B cell (primary cell): ENCODE results near the gene GATA5. TPM values are rescaled to one million over a fixed set of nuclear protein-coding genes. Genes with fewer than 3 reads are reported as not detected.
A peak's percentile ranks its signal among the peaks of the same experiment; 100 is the strongest.

ENCODE experiments used
- ATAC-seq: fragments of 200-7000 bp; cut with Tn5 transposase; one replicate; pipeline ENCODE4 v1.10.0; 2021; ENCODE audit warnings: low read depth, mild to moderate bottlenecking, moderate number of reproducible peaks, moderate library complexity
- CTCF ChIA-PET: fragments of 350-600 bp; sonication (Branson Sonifier 250); formaldehyde crosslinking; loops from one replicate; lab custom pipeline; 2021; ENCODE audit warnings: antibody characterized with exemption, inconsistent platforms; lab: Charles Lee
- POLR2A ChIA-PET: fragments of 350-600 bp; sonication (Branson Sonifier 250); formaldehyde crosslinking; loops from one replicate; lab custom pipeline; 2021; ENCODE audit warnings: antibody characterized with exemption; lab: Charles Lee
- DNase-seq: peaks from one replicate; pipeline ENCODE4 v3.0.0; 2013
- H2AFZ ChIP-seq: 2 replicates; pipeline ENCODE4 v1.6.1; 2012; ENCODE audit warnings: mild to moderate bottlenecking, low read depth, low read length; ENCODE audit not compliant: insufficient read depth, poor library complexity, severe bottlenecking
- H3K27ac ChIP-seq, 2 donors: 1 replicate in 1 of 2; 2 replicates in 1 of 2; pipeline ENCODE4 v1.5.1; 2012 to 2013; ENCODE audit warnings: low read length in 2 of 2, mild to moderate bottlenecking in 2 of 2, moderate library complexity in 1 of 2
- H3K27me3 ChIP-seq, 4 experiments: fragments of 200-600 bp in 1 of 4; sonication (generic) in 1 of 4; replicated peaks in 1 of 4; 1 replicate in 2 of 4; 2 replicates in 2 of 4; pipeline versions ENCODE4 v1.6.1 to v1.7.0; 2013 to 2016; ENCODE audit warnings: low read length in 3 of 4, mild to moderate bottlenecking in 2 of 4, mixed read lengths in 1 of 4, moderate library complexity in 1 of 4; ENCODE audit not compliant: insufficient read depth in 4 of 4, control insufficient read depth in 3 of 4; ENCODE audit errors: control extremely low read depth in 1 of 4
- H3K36me3 ChIP-seq, 2 experiments: replicated peaks in 1 of 2; 1 replicate in 1 of 2; 2 replicates in 1 of 2; pipeline versions ENCODE4 v1.6.1 to v1.7.1; 2013; ENCODE audit warnings: low read length in 1 of 2; ENCODE audit not compliant: insufficient read depth in 2 of 2, control insufficient read depth in 1 of 2; ENCODE audit errors: control extremely low read depth in 1 of 2, extremely low read depth in 1 of 2
- H3K4me1 ChIP-seq, 2 donors: fragments of 200-600 bp in 1 of 2; sonication (generic) in 1 of 2; 1 replicate in 1 of 2; 2 replicates in 1 of 2; pipeline versions ENCODE4 v1.5.1 to v1.6.1; 2013 to 2017; ENCODE audit warnings: low read length in 2 of 2; ENCODE audit not compliant: control insufficient read depth in 2 of 2, insufficient read depth in 2 of 2
- H3K4me2 ChIP-seq: replicated peaks from 2 replicates; pipeline ENCODE3; 2012; ENCODE audit warnings: mild to moderate bottlenecking, low read depth, low read length; ENCODE audit not compliant: poor library complexity, severe bottlenecking
- H3K4me3 ChIP-seq, 5 experiments: fragments of 200-600 bp in 1 of 5; sonication (generic) in 1 of 5; 1 replicate in 3 of 5; 2 replicates in 2 of 5; pipeline versions ENCODE4 v1.5.1 to v1.7.0; 2011 to 2016; ENCODE audit warnings: low read length in 4 of 5, mild to moderate bottlenecking in 4 of 5, low read depth in 2 of 5, control low read depth in 1 of 5, moderate library complexity in 1 of 5; ENCODE audit not compliant: insufficient read depth in 1 of 5; ENCODE audit errors: control extremely low read depth in 1 of 5, extremely low read depth in 1 of 5
- H3K79me2 ChIP-seq: fragments of 200-600 bp; sonication (generic); one replicate; pipeline ENCODE4 v1.6.0; 2016; ENCODE audit warnings: low read length; ENCODE audit not compliant: control insufficient read depth, insufficient read depth
- H3K9ac ChIP-seq: fragments of 200-600 bp; sonication (generic); 2 replicates; pipeline ENCODE4 v1.6.1; 2017; ENCODE audit warnings: mild to moderate bottlenecking, low read length, moderate library complexity
- H3K9me3 ChIP-seq, 3 donors: one replicate each; pipeline versions ENCODE4 v1.6.1 to v1.7.1; 2013; ENCODE audit warnings: low read length in 2 of 3; ENCODE audit not compliant: control insufficient read depth in 2 of 3, insufficient read depth in 1 of 3; ENCODE audit errors: control extremely low read depth in 1 of 3
- H4K20me1 ChIP-seq: 2 replicates; pipeline ENCODE4 v1.6.0; 2012; ENCODE audit warnings: mild to moderate bottlenecking, low read length; ENCODE audit not compliant: insufficient read depth, control insufficient read depth, poor library complexity, severe bottlenecking
- H3K27ac Mint-ChIP-seq: one replicate; pipeline ENCODE4 v1.8.0; 2021; ENCODE audit warnings: mixed read lengths
- H3K27me3 Mint-ChIP-seq: one replicate; pipeline ENCODE4 v1.8.0; 2021; ENCODE audit warnings: mixed read lengths
- H3K4me1 Mint-ChIP-seq: one replicate; pipeline ENCODE4 v1.8.0; 2021; ENCODE audit warnings: mixed read lengths
- H3K4me3 Mint-ChIP-seq: one replicate; pipeline ENCODE4 v1.8.0; 2021; ENCODE audit warnings: mixed read lengths
- H3K9me3 Mint-ChIP-seq: one replicate; pipeline ENCODE4 v1.8.0; 2022; ENCODE audit warnings: mixed read lengths; ENCODE audit not compliant: insufficient read depth
- EZH2 ChIP-seq: IDR thresholded peaks from 2 replicates; pipeline ENCODE4 v1.6.1; 2012; ENCODE audit warnings: borderline replicate concordance, low read depth, mild to moderate bottlenecking, moderate library complexity, low read length; ENCODE audit not compliant: insufficient read depth, poor library complexity, severe bottlenecking
- WGBS: methylation state at CpG from one replicate; pipeline ENCODE4 v1.1.5; 2013; ENCODE audit warnings: missing lambda C conversion rate; ENCODE audit not compliant: insufficient coverage; 5-methylcytosine and 5-hydroxymethylcytosine counted together
- intact Hi-C: fragments of 100-400 bp; cut with micrococcal nuclease; formaldehyde crosslinking; loops from one replicate; pipeline ENCODE4 v1.10.0; 2022
- polyA plus RNA-seq: library from polyadenylated mRNA; depleted of rRNA; stranded (reverse); fragments of >200 nt; gene quantifications from 2 replicates; pipeline ENCODE4 v1.2.3, GENCODE V29; 2012
- total RNA-seq, 2 donors: library from RNA; stranded (reverse); fragments of 120-200 nt in 1 of 2; gene quantifications; 1 replicate in 1 of 2; 2 replicates in 1 of 2; pipeline versions ENCODE4 v1.2.3 to v1.2.4, GENCODE V29; 2013 to 2022
- TF ChIP-seq, protein P1 (sequence below): fragments of 200-600 bp; IDR thresholded peaks from one replicate; pipeline ENCODE4 v1.8.0; 2022; ENCODE audit warnings: antibody characterized with exemption, mild to moderate bottlenecking

The GATA5 gene
- total and polyA plus RNA-seq, 2 donors (not counting 1 experiment from before 2014, with no cell fraction given), result not detected

GRCh38 chr20:62495749-62496567, 20.2 kb upstream of the GATA5 start:
- DNase-seq (no peak), ATAC-seq (no peak)
- H3K9me3 ChIP-seq, result peaks cover 0 to 4% (median 0%) of the 10 kb centered on the region in 3 donors
- H3K36me3 ChIP-seq, result no peaks in the 10 kb centered on the region
- no peak overlapping the region for H3K9ac ChIP-seq
- H3K27me3 ChIP-seq, result peaks cover 0 to 5% (median 0%) of the 10 kb centered on the region in 4 experiments
- H3K27me3 Mint-ChIP-seq, result peaks cover 5% of the 10 kb centered on the region
- peak overlapping the region; percentile 66 for H3K4me2 ChIP-seq
- ChIA-PET POLR2A (no interaction called here), CTCF (interaction anchor here (2.4 to 3.4 kb wide), 2 partner anchors 195 to 312 kb away, joined by 6 to 13 read pairs; no protein-coding TSS in a partner anchor)
- no peak overlapping the region for H3K27ac Mint-ChIP-seq
- intact Hi-C loops, result no loop called here
- H3K9me3 Mint-ChIP-seq, result no peaks in the 10 kb centered on the region
- no peaks in the 10 kb centered on the region for H4K20me1 ChIP-seq
- H3K27ac ChIP-seq, result no peak overlapping the region
- no peak overlapping the region for H3K4me3 ChIP-seq
- TF ChIP-seq EZH2, result no peak
- TF ChIP-seq, protein P1, sequence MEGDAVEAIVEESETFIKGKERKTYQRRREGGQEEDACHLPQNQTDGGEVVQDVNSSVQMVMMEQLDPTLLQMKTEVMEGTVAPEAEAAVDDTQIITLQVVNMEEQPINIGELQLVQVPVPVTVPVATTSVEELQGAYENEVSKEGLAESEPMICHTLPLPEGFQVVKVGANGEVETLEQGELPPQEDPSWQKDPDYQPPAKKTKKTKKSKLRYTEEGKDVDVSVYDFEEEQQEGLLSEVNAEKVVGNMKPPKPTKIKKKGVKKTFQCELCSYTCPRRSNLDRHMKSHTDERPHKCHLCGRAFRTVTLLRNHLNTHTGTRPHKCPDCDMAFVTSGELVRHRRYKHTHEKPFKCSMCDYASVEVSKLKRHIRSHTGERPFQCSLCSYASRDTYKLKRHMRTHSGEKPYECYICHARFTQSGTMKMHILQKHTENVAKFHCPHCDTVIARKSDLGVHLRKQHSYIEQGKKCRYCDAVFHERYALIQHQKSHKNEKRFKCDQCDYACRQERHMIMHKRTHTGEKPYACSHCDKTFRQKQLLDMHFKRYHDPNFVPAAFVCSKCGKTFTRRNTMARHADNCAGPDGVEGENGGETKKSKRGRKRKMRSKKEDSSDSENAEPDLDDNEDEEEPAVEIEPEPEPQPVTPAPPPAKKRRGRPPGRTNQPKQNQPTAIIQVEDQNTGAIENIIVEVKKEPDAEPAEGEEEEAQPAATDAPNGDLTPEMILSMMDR, result no peak
- peaks cover 39 to 53% of the 10 kb centered on the region in 2 donors for H3K4me1 ChIP-seq
- WGBS, result 74% methylated on average over 25 of the region's 34 CpGs
- H2AFZ ChIP-seq, result peak overlapping the region; percentile 51
- no peaks in the 10 kb centered on the region for H3K79me2 ChIP-seq
- peaks cover 35% of the 10 kb centered on the region for H3K4me1 Mint-ChIP-seq
- no peak overlapping the region for H3K4me3 Mint-ChIP-seq
